Esophagus muscularis mucosa (tissue), 4 donors: Measurements from ENCODE around the gene VPS33A. TPM values are rescaled to one million over a fixed set of nuclear protein-coding genes. Genes with fewer than 3 reads are reported as not detected.
"Not testable (repeated sequence)": the region's sequence is repeated elsewhere in the genome, so short reads cannot be mapped to it uniquely, and the experiment has no call there.

Experiments
- DNase-seq: peaks from one replicate; pipeline ENCODE4 v3.0.0-alpha.2; 2017; ENCODE audit errors: extremely low spot score
- H3K27ac ChIP-seq, 4 donors: fragments of 200-600 bp; sonication (generic); replicated peaks in 1 of 4; 1 replicate in 3 of 4; 2 replicates in 1 of 4; pipeline ENCODE4 v1.5.1; 2016 to 2019; ENCODE audit warnings: mild to moderate bottlenecking in 1 of 4
- H3K27me3 ChIP-seq, 4 donors: fragments of 200-600 bp; sonication (generic); one replicate each; pipeline versions ENCODE4 v1.5.1 to v1.6.0; 2016 to 2019
- H3K36me3 ChIP-seq, 4 donors: fragments of 200-600 bp; sonication (generic); one replicate each; pipeline ENCODE4 v1.5.1; 2016 to 2019
- H3K4me1 ChIP-seq, 4 donors: fragments of 200-600 bp; sonication (generic); one replicate each; pipeline ENCODE4 v1.5.1; 2016 to 2019
- H3K4me3 ChIP-seq, 4 donors: fragments of 200-600 bp; sonication (generic); 1 replicate in 2 of 4; 2 replicates in 2 of 4; pipeline ENCODE4 v1.5.1; 2016 to 2019; ENCODE audit warnings: mild to moderate bottlenecking in 4 of 4, moderate library complexity in 1 of 4
- H3K9me3 ChIP-seq, 4 donors: fragments of 200-600 bp; sonication (generic); 1 replicate in 3 of 4; 2 replicates in 1 of 4; pipeline ENCODE4 v1.5.1; 2016 to 2019
- EP300 ChIP-seq: sonication (generic); formaldehyde crosslinking; IDR thresholded peaks from one replicate; pipeline ENCODE4 v1.6.1; 2017; ENCODE audit warnings: antibody characterized with exemption
- POLR2A ChIP-seq: fragments of 450-650 bp; IDR thresholded peaks from one replicate; pipeline ENCODE4 v1.6.1; 2017; ENCODE audit warnings: antibody characterized with exemption, moderate library complexity, mild to moderate bottlenecking, low read depth
- POLR2AphosphoS5 ChIP-seq, 2 donors: sonication (generic); formaldehyde crosslinking; IDR thresholded peaks; one replicate each; pipeline ENCODE4 v1.6.1; 2017; ENCODE audit warnings: antibody characterized with exemption in 2 of 2
- WGBS: methylation state at CpG from one replicate; pipeline ENCODE4 v1.1.5; 2018; 5-methylcytosine and 5-hydroxymethylcytosine counted together
- intact Hi-C: fragments of 100-400 bp; cut with DNase I; formaldehyde crosslinking; loops from one replicate; pipeline ENCODE4 v1.15.1; 2023
- total RNA-seq, 4 donors: library from RNA; depleted of rRNA; stranded (reverse); fragments of >200 nt; gene quantifications; one replicate each; pipeline versions ENCODE4 v1.1.0 to v1.2.1, GENCODE V29; 2016
- TF ChIP-seq, protein P1 (sequence below), 3 experiments: fragments of 200-600 bp in 2 of 3; fragments of 450-650 bp in 1 of 3; sonication (generic) in 2 of 3; IDR thresholded peaks; one replicate each; pipeline ENCODE4 v1.5.1; 2017 to 2019; ENCODE audit warnings: antibody characterized with exemption in 3 of 3, mild to moderate bottlenecking in 2 of 3, moderate library complexity in 1 of 3

VPS33A gene
- total RNA-seq, 4 donors from 2014 or later, result 12.5 to 15.7 (median 14.7) TPM

GRCh38 chr12:122203301-122204166 is 62.8 kb downstream of the VPS33A start, which contains the start of gene B3GNT4:
B3GNT4 (plus strand) TSS chr12:122203709; CDS start chr12:122204619, 910 bp downstream.
- no peak within 1 kb of the TSS for H3K27ac ChIP-seq
- peak within 1 kb of the TSS; percentile 59 to 77 (median 66) for H3K4me3 ChIP-seq
- H3K9me3 ChIP-seq, result no peaks in the 10 kb centered on the region
- WGBS, result 1% methylated on average over 11 of the region's 104 CpGs
- intact Hi-C loops, result no loop called here
- no peak for TF ChIP-seq POLR2A
- no peak for TF ChIP-seq EP300
- TF ChIP-seq POLR2AphosphoS5 (IDR thresholded peaks at IDR 0.05), result no peak
- TF ChIP-seq, protein P1, sequence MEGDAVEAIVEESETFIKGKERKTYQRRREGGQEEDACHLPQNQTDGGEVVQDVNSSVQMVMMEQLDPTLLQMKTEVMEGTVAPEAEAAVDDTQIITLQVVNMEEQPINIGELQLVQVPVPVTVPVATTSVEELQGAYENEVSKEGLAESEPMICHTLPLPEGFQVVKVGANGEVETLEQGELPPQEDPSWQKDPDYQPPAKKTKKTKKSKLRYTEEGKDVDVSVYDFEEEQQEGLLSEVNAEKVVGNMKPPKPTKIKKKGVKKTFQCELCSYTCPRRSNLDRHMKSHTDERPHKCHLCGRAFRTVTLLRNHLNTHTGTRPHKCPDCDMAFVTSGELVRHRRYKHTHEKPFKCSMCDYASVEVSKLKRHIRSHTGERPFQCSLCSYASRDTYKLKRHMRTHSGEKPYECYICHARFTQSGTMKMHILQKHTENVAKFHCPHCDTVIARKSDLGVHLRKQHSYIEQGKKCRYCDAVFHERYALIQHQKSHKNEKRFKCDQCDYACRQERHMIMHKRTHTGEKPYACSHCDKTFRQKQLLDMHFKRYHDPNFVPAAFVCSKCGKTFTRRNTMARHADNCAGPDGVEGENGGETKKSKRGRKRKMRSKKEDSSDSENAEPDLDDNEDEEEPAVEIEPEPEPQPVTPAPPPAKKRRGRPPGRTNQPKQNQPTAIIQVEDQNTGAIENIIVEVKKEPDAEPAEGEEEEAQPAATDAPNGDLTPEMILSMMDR (IDR thresholded peaks at IDR 0.05), result no peak
- H3K4me1 ChIP-seq, result peaks cover 15 to 35% (median 22%) of the 10 kb centered on the region in 4 donors
- peaks cover 5 to 71% (median 33%) of the 10 kb centered on the region in 4 donors for H3K27me3 ChIP-seq
- no peak for DNase-seq
- peaks cover 15 to 23% (median 21%) of the 10 kb centered on the region in 4 donors for H3K36me3 ChIP-seq

DNA sequence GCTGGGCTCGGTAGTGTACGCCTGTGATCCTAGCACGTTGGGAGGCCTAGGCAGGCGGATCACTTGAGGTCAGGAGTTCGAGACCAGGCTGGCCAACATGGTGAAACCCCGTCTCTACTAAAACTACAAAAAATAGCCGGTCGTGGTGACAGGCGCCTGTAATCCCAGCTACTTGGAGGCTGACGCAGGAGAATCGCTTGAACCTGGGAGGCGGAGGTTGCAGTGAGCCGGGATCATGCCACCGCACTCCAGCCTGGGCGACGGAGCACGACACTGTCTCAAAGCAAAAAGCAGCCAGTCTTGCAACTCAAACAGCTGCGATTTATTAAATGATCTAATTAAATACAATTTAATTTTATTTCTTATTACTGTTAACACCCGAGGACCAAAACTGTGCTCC is 63.5 kb downstream of the VPS33A start:
- intact Hi-C loops, result not testable (repeated sequence)
- WGBS, result 68% methylated on average over 19 of the region's 19 CpGs
- peaks cover 8 to 15% (median 14%) of the 10 kb centered on the region in 4 donors for H3K36me3 ChIP-seq

GRCh38 chr12:122202017-122202416 is 64.3 kb downstream of the VPS33A start:
- Histone ChIP-seq H3K4me1 (peaks cover 15 to 35% (median 22%) of the 10 kb centered on the region in 4 donors), H3K36me3 (peaks cover under 1 to 8% (median 6%) of the 10 kb centered on the region in 4 donors), H3K9me3 (no peaks in the 10 kb centered on the region), H3K27me3 (peaks cover 5 to 71% (median 33%) of the 10 kb centered on the region in 4 donors), H3K4me3 (no peak overlapping the region), H3K27ac (no peak overlapping the region)
- intact Hi-C loops, result no loop called here
- TF ChIP-seq EP300 (no peak), POLR2AphosphoS5 (IDR thresholded peaks at IDR 0.05) (no peak), POLR2A (no peak)
- TF ChIP-seq, protein P1 (IDR thresholded peaks at IDR 0.05), result no peak
- DNase-seq, result no peak
- 92% methylated on average over 6 of the region's 6 CpGs for WGBS

More for the DNA sequence above, 63.5 kb downstream of the VPS33A start:
- H3K9me3 ChIP-seq, DNase-seq, H3K27ac ChIP-seq: not testable (repeated sequence)
- peaks cover 5 to 71% (median 33%) of the 10 kb centered on the region in 4 donors for H3K27me3 ChIP-seq
- peaks cover 15 to 35% (median 22%) of the 10 kb centered on the region in 4 donors for H3K4me1 ChIP-seq
- peak overlapping the region; percentile 59 to 77 (median 66) for H3K4me3 ChIP-seq

- TF ChIP-seq, protein P1 (IDR thresholded peaks at IDR 0.05), result no peak
- TF ChIP-seq EP300 (no peak), POLR2A (no peak), POLR2AphosphoS5 (IDR thresholded peaks at IDR 0.05) (no peak)
- no peak overlapping the region for H3K27ac ChIP-seq
- no peak for DNase-seq
- 93% methylated on average over 5 of the region's 5 CpGs for WGBS
- no peaks in the 10 kb centered on the region for H3K9me3 ChIP-seq
- peaks cover 5 to 71% (median 33%) of the 10 kb centered on the region in 4 donors for H3K27me3 ChIP-seq
- intact Hi-C loops, result no loop called here
- no peak overlapping the region for H3K4me3 ChIP-seq
- H3K4me1 ChIP-seq, result peaks cover 15 to 35% (median 22%) of the 10 kb centered on the region in 4 donors
- H3K36me3 ChIP-seq, result peaks cover 0 to 1% (median under 1%) of the 10 kb centered on the region in 4 donors
Observed at GRCh38 chr12:122201381-122201780, 64.9 kb downstream of the VPS33A start.

DNA sequence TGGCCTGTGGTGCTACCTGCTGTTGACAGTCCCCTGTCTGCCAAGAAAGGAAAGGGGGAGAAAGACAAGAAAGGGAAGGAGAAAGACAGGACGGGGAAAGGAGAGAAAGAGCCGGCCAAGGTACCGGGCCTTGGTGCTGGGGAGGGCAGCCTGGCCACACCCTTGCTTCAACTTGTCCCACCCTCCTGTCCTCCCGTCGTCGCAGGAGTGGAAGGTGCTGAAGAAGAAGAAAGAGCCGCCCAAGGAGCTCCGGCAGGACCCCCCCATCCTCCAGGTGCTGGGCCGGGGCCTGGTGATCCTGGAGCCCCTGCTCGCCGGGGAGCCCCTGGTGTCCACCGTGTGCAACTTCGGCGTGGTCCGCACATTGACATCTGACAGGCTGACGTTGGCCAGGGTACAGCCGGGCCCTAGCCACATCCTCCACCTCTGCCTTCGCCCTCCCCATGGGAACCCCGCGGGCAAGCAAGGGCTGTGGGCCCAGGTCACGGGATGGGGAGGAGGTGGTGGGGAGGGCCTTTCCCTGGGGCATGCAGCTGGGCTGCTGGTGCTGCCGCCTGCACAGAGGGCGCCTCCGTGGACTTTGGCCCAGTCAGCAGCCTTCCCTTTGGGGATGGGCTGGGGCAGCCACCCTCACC is 65.6 kb downstream of the VPS33A start:
- Histone ChIP-seq H3K4me3 (no peak overlapping the region), H3K27ac (no peak overlapping the region), H3K9me3 (no peaks in the 10 kb centered on the region), H3K4me1 (peaks cover 15 to 31% (median 22%) of the 10 kb centered on the region in 4 donors), H3K36me3 (no peaks in the 10 kb centered on the region), H3K27me3 (peaks cover 5 to 67% (median 33%) of the 10 kb centered on the region in 4 donors)
- no peak for DNase-seq
- TF ChIP-seq POLR2AphosphoS5 (IDR thresholded peaks at IDR 0.05) (no peak), POLR2A (no peak), EP300 (no peak)
- TF ChIP-seq, protein P1 (IDR thresholded peaks at IDR 0.05), result no peak
- 82% methylated on average over 11 of the region's 24 CpGs for WGBS
- intact Hi-C loops, result no loop called here
